ENCODE results near the gene ASTL.

Gene ASTL

GRCh38 chr2:96082211-96083063 lies 55.9 kb downstream of the ASTL start:
- ATAC-seq (ENCODE audit: low read depth) (no peak), DNase-seq (ENCODE audit: low spot score) (no peak)
- TF ChIP-seq CTCF (IDR thresholded peaks at IDR 0.05; ENCODE audit: poor library complexity, severe bottlenecking): no peak

DNA sequence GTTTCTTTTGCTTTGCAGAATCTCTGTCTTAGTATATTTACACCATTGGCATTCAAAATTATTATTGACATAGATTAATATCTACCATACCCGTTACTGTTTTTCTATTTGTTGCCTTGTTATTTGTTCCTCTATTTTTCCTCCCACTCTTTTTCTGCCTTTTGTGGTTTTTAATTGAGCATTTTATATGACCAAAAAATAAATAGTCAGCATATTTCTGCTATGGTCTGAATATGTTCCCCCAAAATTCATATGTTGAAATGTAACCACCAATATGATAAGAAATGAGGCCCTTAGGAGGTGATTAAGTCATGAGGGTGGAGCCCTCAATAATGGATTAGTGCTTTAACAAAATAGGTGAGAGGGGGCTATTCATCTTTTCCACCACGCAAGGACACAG lies 57.3 kb downstream of the ASTL start:
- H3K27ac ChIP-seq (ENCODE audit: poor library complexity, severe bottlenecking): no peak overlapping the region
- H3K4me3 ChIP-seq (ENCODE audit: severe bottlenecking): no peak overlapping the region
- no peaks in the 10 kb centered on the region for H3K27me3 ChIP-seq (ENCODE audit: insufficient read depth, poor library complexity, severe bottlenecking)
- no peaks in the 10 kb centered on the region for H3K4me1 ChIP-seq (ENCODE audit: insufficient read depth, poor library complexity, severe bottlenecking)
- no peaks in the 10 kb centered on the region for H3K36me3 ChIP-seq (ENCODE audit: low read depth)
- DNase-seq (ENCODE audit: low spot score) (no peak), ATAC-seq (ENCODE audit: low read depth) (no peak)
- TF ChIP-seq CTCF (IDR thresholded peaks at IDR 0.05; ENCODE audit: poor library complexity, severe bottlenecking): no peak
- no peaks in the 10 kb centered on the region for H3K9me3 ChIP-seq (ENCODE audit: severe bottlenecking)

More at GRCh38 chr2:96082211-96083063, 55.9 kb downstream of the ASTL start:
- Histone ChIP-seq H3K27me3 (ENCODE audit: insufficient read depth, poor library complexity, severe bottlenecking) (no peaks in the 10 kb centered on the region), H3K4me3 (ENCODE audit: severe bottlenecking) (no peak overlapping the region), H3K36me3 (ENCODE audit: low read depth) (no peaks in the 10 kb centered on the region), H3K27ac (ENCODE audit: poor library complexity, severe bottlenecking) (no peak overlapping the region), H3K4me1 (ENCODE audit: insufficient read depth, poor library complexity, severe bottlenecking) (no peaks in the 10 kb centered on the region), H3K9me3 (ENCODE audit: severe bottlenecking) (no peaks in the 10 kb centered on the region)

DNA sequence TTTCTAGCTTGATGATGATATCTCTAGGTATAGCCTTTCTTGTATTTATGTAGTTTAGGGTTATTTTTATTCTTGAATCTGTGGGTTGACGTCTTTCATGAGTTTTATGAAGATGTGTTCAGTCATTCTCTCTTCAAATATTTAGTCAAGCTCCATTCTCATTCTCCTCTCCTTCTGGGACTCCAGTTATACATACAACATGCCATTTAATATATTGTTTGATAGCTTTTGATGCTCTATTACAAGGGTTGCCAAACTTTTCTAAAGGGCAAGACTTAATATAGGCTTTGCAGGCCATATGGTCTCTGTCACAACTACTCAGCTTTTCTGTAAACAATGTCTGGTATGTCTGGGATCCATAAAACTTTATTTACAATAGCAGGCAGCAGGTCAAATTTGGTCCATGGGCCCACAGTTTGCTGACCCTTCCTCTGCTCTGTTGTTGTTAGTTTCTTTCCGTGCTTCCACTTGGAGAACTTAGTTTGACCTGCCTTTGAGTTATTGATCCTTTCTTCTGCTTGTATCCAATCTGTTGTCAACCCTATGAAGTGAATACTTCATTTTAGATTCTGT lies 63.0 kb downstream of the ASTL start:
- H3K27me3 ChIP-seq (ENCODE audit: insufficient read depth, poor library complexity, severe bottlenecking): no peaks in the 10 kb centered on the region
- H3K27ac ChIP-seq (ENCODE audit: poor library complexity, severe bottlenecking): no peak overlapping the region
- no peaks in the 10 kb centered on the region for H3K4me1 ChIP-seq (ENCODE audit: insufficient read depth, poor library complexity, severe bottlenecking)
- no peaks in the 10 kb centered on the region for H3K9me3 ChIP-seq (ENCODE audit: severe bottlenecking)
- H3K4me3 ChIP-seq (ENCODE audit: severe bottlenecking): no peak overlapping the region
- H3K36me3 ChIP-seq (ENCODE audit: low read depth): no peaks in the 10 kb centered on the region
- DNase-seq (ENCODE audit: low spot score): no peak
- no peak for TF ChIP-seq CTCF (IDR thresholded peaks at IDR 0.05; ENCODE audit: poor library complexity, severe bottlenecking)
- no peak for ATAC-seq (ENCODE audit: low read depth)

- ATAC-seq (ENCODE audit: low read depth): no peak
- no peaks in the 10 kb centered on the region for H3K27me3 ChIP-seq (ENCODE audit: insufficient read depth, poor library complexity, severe bottlenecking)
- no peak for TF ChIP-seq CTCF (IDR thresholded peaks at IDR 0.05; ENCODE audit: poor library complexity, severe bottlenecking)
- H3K27ac ChIP-seq (ENCODE audit: poor library complexity, severe bottlenecking): no peak overlapping the region
- no peaks in the 10 kb centered on the region for H3K9me3 ChIP-seq (ENCODE audit: severe bottlenecking)
- no peaks in the 10 kb centered on the region for H3K4me1 ChIP-seq (ENCODE audit: insufficient read depth, poor library complexity, severe bottlenecking)
- no peak overlapping the region for H3K4me3 ChIP-seq (ENCODE audit: severe bottlenecking)
- H3K36me3 ChIP-seq (ENCODE audit: low read depth): no peaks in the 10 kb centered on the region
- DNase-seq (ENCODE audit: low spot score): no peak
Measured at GRCh38 chr2:96074156-96074555, 64.1 kb downstream of the ASTL start.

All from RWPE2 (cell line).